IMR-90 (cell line): ENCODE results near the gene TBC1D17. TPM values are rescaled to one million over a fixed set of nuclear protein-coding genes. Genes with fewer than 3 reads are reported as not detected.

Experiments used
- ATAC-seq: fragments of 200-7000 bp; cut with Tn5 transposase; 2 replicates; pipeline ENCODE4 v1.9.1; 2020; ENCODE audit warnings: low read depth, mild to moderate bottlenecking, moderate library complexity
- BruUV-seq: library from RNA; stranded (reverse); fragments of 400-500 nt; replicated peaks from 2 replicates; lab custom pipeline; 2021; lab: Mats Ljungman, UMichigan
- CTCF ChIA-PET: fragments of 300-600 bp; formaldehyde crosslinking; extraction: SDS; loops from one replicate; lab custom pipeline; 2021; ENCODE audit warnings: antibody characterized with exemption; lab: Yijun Ruan, JAX
- POLR2A ChIA-PET: fragments of 300-600 bp; sonication (Branson Sonifier 250); formaldehyde crosslinking; loops from one replicate; lab custom pipeline; 2022; ENCODE audit warnings: antibody characterized with exemption; ENCODE audit not compliant: unreplicated experiment; lab: Charles Lee
- DNase-seq: peaks from one replicate; pipeline ENCODE4 v3.0.0; 2013
- H2AFZ ChIP-seq: replicated peaks from 2 replicates; pipeline ENCODE3; 2013; ENCODE audit warnings: low read length, mild to moderate bottlenecking; ENCODE audit not compliant: poor library complexity
- H2AK5ac ChIP-seq: 2 replicates; pipeline ENCODE4 v1.6.1; 2013; ENCODE audit warnings: low read depth, low read length, inconsistent platforms
- H2AK9ac ChIP-seq: replicated peaks from 2 replicates; pipeline ENCODE3; 2013; ENCODE audit warnings: mild to moderate bottlenecking, low read depth, low read length, moderate library complexity; ENCODE audit not compliant: poor library complexity
- H2BK120ac ChIP-seq: 2 replicates; pipeline ENCODE4 v1.6.1; 2013; ENCODE audit warnings: low read depth, low read length, inconsistent platforms
- H2BK15ac ChIP-seq: 3 replicates; pipeline ENCODE4 v1.6.1; 2013; ENCODE audit warnings: low read depth, low read length, inconsistent platforms
- H2BK20ac ChIP-seq: 2 replicates; pipeline ENCODE4 v1.6.1; 2013; ENCODE audit warnings: low read depth, mild to moderate bottlenecking, inconsistent platforms, low read length, moderate library complexity
- H2BK5ac ChIP-seq: 2 replicates; pipeline ENCODE4 v1.6.1; 2013; ENCODE audit warnings: mild to moderate bottlenecking, low read depth, low read length, inconsistent platforms; ENCODE audit not compliant: poor library complexity, severe bottlenecking
- H3K14ac ChIP-seq: replicated peaks from 2 replicates; pipeline ENCODE4 v1.6.1; 2013; ENCODE audit warnings: low read depth, low read length, inconsistent platforms
- H3K18ac ChIP-seq: 2 replicates; pipeline ENCODE4 v1.6.1; 2013; ENCODE audit warnings: low read depth, low read length, control low read depth
- H3K23ac ChIP-seq: 2 replicates; pipeline ENCODE4 v1.6.1; 2013; ENCODE audit warnings: low read depth, low read length, inconsistent platforms
- H3K27ac ChIP-seq: 2 replicates; pipeline ENCODE4 v1.5.1; 2013; ENCODE audit warnings: mild to moderate bottlenecking, control low read depth, low read length; ENCODE audit not compliant: insufficient read depth
- H3K27me3 ChIP-seq: 2 replicates; pipeline ENCODE4 v1.6.1; 2013; ENCODE audit warnings: low read length; ENCODE audit not compliant: control insufficient read depth, insufficient read depth
- H3K36me3 ChIP-seq: 2 replicates; pipeline ENCODE4 v1.6.1; 2013; ENCODE audit warnings: low read length, mixed read lengths; ENCODE audit not compliant: control insufficient read depth, insufficient read depth
- H3K4ac ChIP-seq: 2 replicates; pipeline ENCODE4 v1.6.1; 2013; ENCODE audit warnings: low read depth, low read length, inconsistent platforms
- H3K4me1 ChIP-seq: 2 replicates; pipeline ENCODE4 v1.6.1; 2013; ENCODE audit warnings: low read length, mixed read lengths; ENCODE audit not compliant: control insufficient read depth, insufficient read depth
- H3K4me2 ChIP-seq: 2 replicates; pipeline ENCODE4 v1.6.1; 2013; ENCODE audit warnings: low read depth, mild to moderate bottlenecking, control low read depth, low read length, moderate library complexity
- H3K4me3 ChIP-seq: 2 replicates; pipeline ENCODE4 v1.5.1; 2013; ENCODE audit warnings: low read depth, mild to moderate bottlenecking, control low read depth, low read length, moderate library complexity; ENCODE audit not compliant: insufficient read depth
- H3K56ac ChIP-seq: 2 replicates; pipeline ENCODE4 v1.6.1; 2013; ENCODE audit warnings: low read length, inconsistent platforms; ENCODE audit not compliant: insufficient read depth; ENCODE audit errors: extremely low read depth
- H3K79me1 ChIP-seq, 2 experiments: 2 replicates each; pipeline ENCODE4 v1.6.1; 2013; ENCODE audit warnings: low read length in 2 of 2, inconsistent platforms in 1 of 2, low read depth in 1 of 2
- H3K9ac ChIP-seq: 2 replicates; pipeline ENCODE4 v1.6.1; 2013; ENCODE audit warnings: low read depth, low read length, control low read depth
- H3K9me1 ChIP-seq: 2 replicates; pipeline ENCODE4 v1.6.1; 2013; ENCODE audit warnings: low read length, inconsistent platforms; ENCODE audit not compliant: insufficient read depth
- H3K9me3 ChIP-seq: 2 replicates; pipeline ENCODE4 v1.6.1; 2013; ENCODE audit warnings: low read length; ENCODE audit not compliant: control insufficient read depth, insufficient read depth
- H4K20me1 ChIP-seq: 2 replicates; pipeline ENCODE4 v1.6.1; 2013; ENCODE audit warnings: low read length, inconsistent platforms; ENCODE audit not compliant: insufficient read depth
- H4K5ac ChIP-seq: 2 replicates; pipeline ENCODE4 v1.6.1; 2013; ENCODE audit warnings: mild to moderate bottlenecking, low read depth, low read length, control low read depth
- H4K8ac ChIP-seq, 2 experiments: 2 replicates each; pipeline ENCODE4 v1.6.1; 2013; ENCODE audit warnings: low read depth in 2 of 2, low read length in 2 of 2, control low read depth in 1 of 2, inconsistent platforms in 1 of 2
- H4K91ac ChIP-seq: 2 replicates; pipeline ENCODE4 v1.6.1; 2013; ENCODE audit warnings: low read depth, low read length, inconsistent platforms; ENCODE audit not compliant: insufficient read depth
- CEBPB ChIP-seq: IDR thresholded peaks from 2 replicates; pipeline ENCODE4 v1.6.1; 2012; ENCODE audit warnings: low read depth, low read length, improper control_type of control experiment
- FOS ChIP-seq: fragments of 150-350 bp; IDR thresholded peaks from 2 replicates; pipeline ENCODE4 v1.6.1; 2016; ENCODE audit warnings: low read depth, low read length
- MXI1 ChIP-seq: IDR thresholded peaks from 2 replicates; pipeline ENCODE4 v1.6.1; 2012; ENCODE audit warnings: low read depth, mild to moderate bottlenecking, low read length, moderate library complexity, borderline replicate concordance
- POLR2A ChIP-seq: IDR thresholded peaks from 2 replicates; pipeline ENCODE4 v1.6.1; 2012; ENCODE audit warnings: mild to moderate bottlenecking, low read depth, low read length
- WGBS, 2 experiments: methylation state at CpG; one replicate each; pipeline versions ENCODE4 v1.1.5 to v1.1.7; 2013; ENCODE audit warnings: missing lambda C conversion rate in 2 of 2; ENCODE audit not compliant: insufficient read length in 1 of 2; ENCODE audit errors: extremely low coverage in 2 of 2; 5-methylcytosine and 5-hydroxymethylcytosine counted together
- dilution Hi-C: fragments of 300-500 bp; cut with HindIII; formaldehyde crosslinking; loops from one replicate; pipeline ENCODE4 v1.14.3; 2018; ENCODE audit warnings: low sequenced_read_pairs; ENCODE audit not compliant: unreplicated experiment
- in situ Hi-C: fragments of 300-500 bp; cut with MboI; formaldehyde crosslinking; loops from 3 replicates; pipeline ENCODE4 v1.14.3; 2019; ENCODE audit warnings: low sequenced_read_pairs, inconsistent platforms, mixed read lengths
- intact Hi-C: fragments of 100-400 bp; cut with micrococcal nuclease; formaldehyde crosslinking; loops from 2 replicates; pipeline ENCODE4 v1.10.0; 2022
- polyA plus RNA-seq, 3 experiments: library from polyadenylated mRNA; depleted of rRNA; stranded (reverse); fragments of >200 nt; gene quantifications; 2 replicates each; pipeline ENCODE4 v1.2.3, GENCODE V29; 2012; ENCODE audit warnings: low replicate concordance in 1 of 3
- total RNA-seq: library from RNA; depleted of rRNA; stranded (reverse); fragments of >200 nt; gene quantifications from 2 replicates; pipeline ENCODE4 v1.2.3, GENCODE V29; 2012

The TBC1D17 gene
- total and polyA plus RNA-seq, 2 of the 4 experiments (the other 2 are of a cell fraction), result 1.1 to 27.8 TPM

DNA sequence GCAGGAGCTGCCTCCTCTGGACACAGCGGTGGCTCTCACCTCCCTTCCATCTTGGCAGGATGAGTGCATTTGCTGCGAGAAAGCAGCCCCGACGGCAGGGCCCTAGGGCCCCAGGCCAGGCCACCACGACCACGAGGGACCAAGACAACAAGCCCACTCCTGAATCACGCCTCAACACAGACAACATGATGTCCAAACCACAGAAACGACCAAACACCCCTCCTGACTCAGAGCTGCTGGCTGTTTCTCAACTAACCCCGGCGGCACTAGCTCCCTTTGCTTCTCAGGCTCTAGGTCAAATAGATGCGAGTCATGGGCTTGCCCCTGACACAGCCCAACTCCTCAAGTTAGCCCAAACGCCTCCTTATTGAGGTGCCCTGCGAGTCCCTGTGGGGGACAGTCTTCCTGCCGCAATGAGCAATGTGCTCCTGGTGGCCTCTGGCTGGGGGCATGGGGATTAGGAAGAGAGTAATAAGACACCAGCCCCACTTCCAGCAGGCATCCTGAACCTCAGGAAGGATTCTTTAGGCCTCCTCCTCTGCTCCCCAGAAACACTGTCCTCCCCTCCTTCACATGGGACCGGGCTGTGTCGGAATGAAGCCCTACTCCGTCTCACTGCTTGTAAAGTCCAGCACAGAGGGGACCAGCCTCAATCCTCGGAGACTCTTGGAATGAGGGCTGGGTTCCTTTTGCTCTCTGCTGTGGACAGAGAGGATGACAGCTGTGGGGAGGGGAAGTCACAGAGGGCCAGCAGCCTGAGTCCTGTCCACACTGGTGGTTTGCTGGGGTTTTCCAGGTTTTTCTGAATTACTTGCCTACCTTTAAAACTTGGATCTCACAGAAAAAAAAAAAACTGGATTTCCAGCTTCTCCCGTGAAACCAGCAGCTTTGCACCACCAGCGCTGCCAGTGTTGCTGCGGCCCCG, 44.6 kb downstream of the TBC1D17 start:
- WGBS, 2 experiments, result 97% methylated on average over 5 of the region's 22 CpGs; no CpG with 5 or more reads in 1 of the 2 experiments

More for the DNA sequence above, 44.6 kb downstream of the TBC1D17 start:
- peak overlapping the region; percentile 74 for H2AK9ac ChIP-seq
- peak; percentile 81 for DNase-seq
- H3K4ac ChIP-seq, result peak overlapping the region; percentile 64
- in situ Hi-C loops, result no loop called here
- peaks cover 13% of the 10 kb centered on the region for H3K4me1 ChIP-seq
- H3K27me3 ChIP-seq, result no peaks in the 10 kb centered on the region
- H3K9me3 ChIP-seq, result no peaks in the 10 kb centered on the region
- ChIA-PET POLR2A (no interaction called here), CTCF (no interaction called here)
- H3K18ac ChIP-seq, result no peak overlapping the region
- peak overlapping the region; percentile 15 for H2AK5ac ChIP-seq
- H2BK15ac ChIP-seq, result no peak overlapping the region
- peak overlapping the region; percentile 27 for H3K27ac ChIP-seq
- H3K9me1 ChIP-seq, result peaks cover 12% of the 10 kb centered on the region
- peak overlapping the region; percentile 65; the same call in 1 of the 2 replicates for H3K23ac ChIP-seq
- H2BK5ac ChIP-seq, result peak overlapping the region; percentile 49
- no TSS peak for BruUV-seq
- H4K5ac ChIP-seq, result no peak overlapping the region
- H3K56ac ChIP-seq, result no peak overlapping the region
- peak overlapping the region in 1 of 2 experiments; percentile 45; a peak in 1 of 4 replicates for H4K8ac ChIP-seq
- peaks cover 30 to 86% of the 10 kb centered on the region in 2 experiments for H3K79me1 ChIP-seq
- H3K4me2 ChIP-seq, result peak overlapping the region; percentile 10; the same call in 1 of the 2 replicates
- H2BK20ac ChIP-seq, result no peak overlapping the region
- H2AFZ ChIP-seq, result peak overlapping the region; percentile 67
- intact Hi-C loops, result no loop called here
- dilution Hi-C loops, result no loop called here
- peak overlapping the region; percentile 48; the same call in 1 of the 2 replicates for H3K14ac ChIP-seq
- ATAC-seq, result peak; percentile 85
- H2BK120ac ChIP-seq, result no peak overlapping the region
- TF ChIP-seq POLR2A (no peak), FOS (peak; percentile 42; the same call in 1 of the 2 replicates), CEBPB (peak; percentile 76), MXI1 (peak; percentile 37; the same call in 1 of the 2 replicates)
- peaks cover 26% of the 10 kb centered on the region for H3K36me3 ChIP-seq
- no peak overlapping the region for H3K4me3 ChIP-seq
- no peak overlapping the region for H3K9ac ChIP-seq
- peaks cover 45% of the 10 kb centered on the region for H4K20me1 ChIP-seq
- H4K91ac ChIP-seq, result no peak overlapping the region
